ENCODE results near the gene TRAF5. TPM values are rescaled to one million over a fixed set of nuclear protein-coding genes. Genes with fewer than 3 reads are reported as not detected.

Gene TRAF5
- total and polyA plus RNA-seq, 2 of the 4 experiments (the other 2 are of a cell fraction) = 10.0 to 14.7 TPM

DNA sequence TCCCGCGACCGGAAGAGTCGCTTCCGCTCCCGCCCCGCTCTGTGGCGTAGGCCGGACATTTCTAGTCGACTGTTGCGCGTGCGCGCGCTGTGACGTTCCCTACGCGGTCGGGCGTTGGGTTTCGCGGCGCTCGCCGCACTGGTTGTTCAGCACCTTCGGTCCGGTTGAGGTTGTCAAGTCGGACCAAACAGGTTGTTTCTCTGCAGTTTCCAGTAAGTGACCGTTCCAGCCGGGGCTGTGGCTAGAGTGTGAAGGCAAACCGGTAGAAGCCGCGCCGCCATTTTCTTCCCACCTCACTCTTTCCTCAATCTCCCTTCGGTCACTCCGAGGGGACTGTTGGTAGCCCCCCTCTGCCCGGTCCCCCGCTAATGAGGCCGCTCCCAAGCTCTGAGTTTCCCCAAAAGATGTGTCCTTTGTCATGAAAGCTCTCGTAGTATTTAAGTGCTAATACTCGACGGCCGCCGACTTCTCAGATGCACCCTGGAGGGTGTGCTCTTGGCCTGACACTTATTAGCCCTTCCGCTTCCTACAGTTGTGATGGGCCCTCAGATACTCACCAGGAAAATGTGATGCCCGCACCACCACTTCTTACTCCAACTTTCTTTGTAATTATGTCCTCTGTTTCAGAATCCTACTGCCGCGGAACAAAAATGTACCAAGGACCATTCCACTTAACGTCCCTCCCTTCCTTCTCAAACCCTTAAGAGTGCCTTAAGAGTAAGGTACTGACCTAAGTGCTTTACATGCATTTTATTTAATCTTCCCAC, 56.3 kb downstream of the TRAF5 start (continued):
- no peak for TF ChIP-seq RAD21 (IDR thresholded peaks at IDR 0.05; ENCODE audit: low read length)
- TF ChIP-seq MAZ (IDR thresholded peaks at IDR 0.05; ENCODE audit: borderline replicate concordance, low read depth, low read length) = peak; percentile 90

- H3K27ac ChIP-seq (ENCODE audit: insufficient read depth, low read length) = no peak overlapping the region
- no peaks in the 10 kb centered on the region for H4K20me1 ChIP-seq (ENCODE audit: insufficient read depth, low read length)
- dilution Hi-C loops (cut with HindIII; ENCODE audit: low sequenced_read_pairs, unreplicated experiment) = no loop called here
- WGBS, 2 experiments (ENCODE audit: extremely low coverage in 2 of 2, insufficient read length in 1 of 2) = no CpG with 5 or more reads among the region's 3 CpGs
- intact Hi-C loops (cut with micrococcal nuclease) = no loop called here
- no peak overlapping the region for H2AFZ ChIP-seq (replicated peaks; ENCODE audit: low read length, poor library complexity)
- no peak overlapping the region for H3K4ac ChIP-seq (ENCODE audit: low read depth, low read length)
- no peaks in the 10 kb centered on the region for H3K9me1 ChIP-seq (ENCODE audit: insufficient read depth, low read length)
- no peak for ATAC-seq (ENCODE audit: low read depth)
- peaks cover 6 to 10% of the 10 kb centered on the region in 2 experiments; a peak in 3 of 4 replicates for H3K79me1 ChIP-seq (ENCODE audit: low read depth in 1 of 2, low read length in 2 of 2)
- ChIA-PET POLR2A (ENCODE audit: unreplicated experiment) (no interaction called here), CTCF (no interaction called here)
- in situ Hi-C loops (cut with MboI; ENCODE audit: low sequenced_read_pairs) = no loop called here
- DNase-seq = no peak
- H3K4me1 ChIP-seq (ENCODE audit: control insufficient read depth, insufficient read depth, low read length) = no peaks in the 10 kb centered on the region
- no peak overlapping the region for H2BK20ac ChIP-seq (ENCODE audit: low read depth, low read length)
- no peak overlapping the region for H3K18ac ChIP-seq (ENCODE audit: low read depth, low read length)
- no peaks in the 10 kb centered on the region for H3K36me3 ChIP-seq (ENCODE audit: control insufficient read depth, insufficient read depth, low read length)
- no peak for TF ChIP-seq RFX5 (IDR thresholded peaks at IDR 0.05; ENCODE audit: low read depth, low read length)
- no peak for TF ChIP-seq CHD1 (IDR thresholded peaks at IDR 0.05; ENCODE audit: low read depth, low read length)
- TF ChIP-seq RCOR1 (IDR thresholded peaks at IDR 0.05; ENCODE audit: insufficient replicate concordance, low read length) = no peak
- TF ChIP-seq RAD21 (IDR thresholded peaks at IDR 0.05; ENCODE audit: low read length) = no peak
- TF ChIP-seq MAZ (IDR thresholded peaks at IDR 0.05; ENCODE audit: borderline replicate concordance, low read depth, low read length) = no peak
- TF ChIP-seq NFE2L2 (IDR thresholded peaks at IDR 0.05; ENCODE audit: low read depth, low read length) = no peak
- no peak for TF ChIP-seq BHLHE40 (IDR thresholded peaks at IDR 0.05; ENCODE audit: low read depth, low read length)
- no peak for TF ChIP-seq MXI1 (IDR thresholded peaks at IDR 0.05; ENCODE audit: borderline replicate concordance, low read depth, low read length)
- TF ChIP-seq USF2 (IDR thresholded peaks at IDR 0.05; ENCODE audit: low read depth, low read length) = no peak
- TF ChIP-seq POLR2A (IDR thresholded peaks at IDR 0.05; ENCODE audit: low read depth, low read length) = no peak
- no peak overlapping the region for H2AK5ac ChIP-seq (ENCODE audit: low read depth, low read length)
- no peak overlapping the region for H4K91ac ChIP-seq (ENCODE audit: insufficient read depth, low read depth, low read length)
- no peak overlapping the region for H2BK5ac ChIP-seq (ENCODE audit: low read depth, low read length, poor library complexity, severe bottlenecking)
- H3K9ac ChIP-seq (ENCODE audit: low read depth, low read length) = no peak overlapping the region
- BruUV-seq (replicated peaks) = no TSS peak
- H2AK9ac ChIP-seq (replicated peaks; ENCODE audit: low read depth, low read length, poor library complexity) = no peak overlapping the region
- H3K9me3 ChIP-seq (ENCODE audit: control insufficient read depth, insufficient read depth, low read length) = no peaks in the 10 kb centered on the region
- no peak overlapping the region for H3K4me2 ChIP-seq (ENCODE audit: low read depth, low read length)
- no peak overlapping the region for H2BK120ac ChIP-seq (ENCODE audit: low read depth, low read length)
- H4K5ac ChIP-seq (ENCODE audit: low read depth, low read length) = no peak overlapping the region
- H3K56ac ChIP-seq (ENCODE audit: extremely low read depth, insufficient read depth, low read length) = no peak overlapping the region
- H3K14ac ChIP-seq (replicated peaks; ENCODE audit: low read depth, low read length) = no peak overlapping the region
- H3K27me3 ChIP-seq (ENCODE audit: control insufficient read depth, insufficient read depth, low read length) = no peaks in the 10 kb centered on the region
- H3K4me3 ChIP-seq (ENCODE audit: insufficient read depth, low read depth, low read length) = no peak overlapping the region
- H3K23ac ChIP-seq (ENCODE audit: low read depth, low read length) = no peak overlapping the region
- no peak overlapping the region for H4K8ac ChIP-seq (ENCODE audit: low read depth in 2 of 2, low read length in 2 of 2)
- no peak overlapping the region for H2BK15ac ChIP-seq (ENCODE audit: low read depth, low read length)
Observed at GRCh38 chr1:211384524-211384923, 57.9 kb downstream of the TRAF5 start.
